Lower leg skin (tissue), 3 donors: Measurements from ENCODE around the gene ZYG11A.

Source experiments
- POLR2A ChIP-seq, 2 donors: fragments of 450-650 bp; IDR thresholded peaks; one replicate each; pipeline ENCODE4 v1.6.1; 2016 to 2017; ENCODE audit warnings: antibody characterized with exemption in 2 of 2, mild to moderate bottlenecking in 1 of 2, moderate library complexity in 1 of 2
- TF ChIP-seq, protein P1 (sequence below), 3 donors: fragments of 450-650 bp; IDR thresholded peaks; one replicate each; pipeline ENCODE4 v1.5.1; 2016; ENCODE audit warnings: antibody characterized with exemption in 3 of 3, mild to moderate bottlenecking in 3 of 3, moderate library complexity in 2 of 3

GRCh38 chr1:52937433-52938182, 95.0 kb downstream of the ZYG11A start:
- TF ChIP-seq, protein P1, sequence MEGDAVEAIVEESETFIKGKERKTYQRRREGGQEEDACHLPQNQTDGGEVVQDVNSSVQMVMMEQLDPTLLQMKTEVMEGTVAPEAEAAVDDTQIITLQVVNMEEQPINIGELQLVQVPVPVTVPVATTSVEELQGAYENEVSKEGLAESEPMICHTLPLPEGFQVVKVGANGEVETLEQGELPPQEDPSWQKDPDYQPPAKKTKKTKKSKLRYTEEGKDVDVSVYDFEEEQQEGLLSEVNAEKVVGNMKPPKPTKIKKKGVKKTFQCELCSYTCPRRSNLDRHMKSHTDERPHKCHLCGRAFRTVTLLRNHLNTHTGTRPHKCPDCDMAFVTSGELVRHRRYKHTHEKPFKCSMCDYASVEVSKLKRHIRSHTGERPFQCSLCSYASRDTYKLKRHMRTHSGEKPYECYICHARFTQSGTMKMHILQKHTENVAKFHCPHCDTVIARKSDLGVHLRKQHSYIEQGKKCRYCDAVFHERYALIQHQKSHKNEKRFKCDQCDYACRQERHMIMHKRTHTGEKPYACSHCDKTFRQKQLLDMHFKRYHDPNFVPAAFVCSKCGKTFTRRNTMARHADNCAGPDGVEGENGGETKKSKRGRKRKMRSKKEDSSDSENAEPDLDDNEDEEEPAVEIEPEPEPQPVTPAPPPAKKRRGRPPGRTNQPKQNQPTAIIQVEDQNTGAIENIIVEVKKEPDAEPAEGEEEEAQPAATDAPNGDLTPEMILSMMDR (IDR thresholded peaks at IDR 0.05) = no peak
- no peak for TF ChIP-seq POLR2A (IDR thresholded peaks at IDR 0.05)
